Prostate gland (tissue), 2 donors: Measurements from ENCODE around the gene SSH2.

Source experiments
- CTCF ChIP-seq, 4 experiments: fragments of 200-600 bp in 2 of 4; fragments of 450-650 bp in 2 of 4; sonication (generic) in 2 of 4; IDR thresholded peaks; 1 replicate in 3 of 4; 2 replicates in 1 of 4; pipeline ENCODE4 v1.5.1; 2016 to 2019; ENCODE audit warnings: antibody characterized with exemption in 4 of 4, mild to moderate bottlenecking in 2 of 4, moderate library complexity in 2 of 4
- POLR2A ChIP-seq: fragments of 450-650 bp; IDR thresholded peaks from one replicate; pipeline ENCODE4 v1.6.1; 2016; ENCODE audit warnings: antibody characterized with exemption, mild to moderate bottlenecking
- POLR2AphosphoS5 ChIP-seq: sonication (generic); formaldehyde crosslinking; IDR thresholded peaks from one replicate; pipeline ENCODE4 v1.6.1; 2017; ENCODE audit warnings: antibody characterized with exemption

- TF ChIP-seq CTCF (IDR thresholded peaks at IDR 0.05): no peak
- TF ChIP-seq POLR2A: no peak
- no peak for TF ChIP-seq POLR2AphosphoS5
Measured at GRCh38 chr17:29625037-29625750, 304.8 kb downstream of the SSH2 start.
